PFSK-1 (cell line): ENCODE measurements around the gene ADD3.

ENCODE experiments used
- FOXP2 ChIP-seq: optimal IDR thresholded peaks from 2 replicates; pipeline ENCODE3; 2011; ENCODE audit warnings: borderline replicate concordance, control low read depth, inconsistent platforms; ENCODE audit not compliant: insufficient read depth; ENCODE audit errors: extremely low read length, extremely low read depth
- POLR2AphosphoS5 ChIP-seq: IDR thresholded peaks from 2 replicates; pipeline ENCODE4 v1.6.1; 2012; ENCODE audit warnings: low read depth, mild to moderate bottlenecking, control low read depth, low read length, moderate library complexity
- REST ChIP-seq, 2 experiments: IDR thresholded peaks; 2 replicates each; pipeline versions ENCODE4 v1.6.1 to v1.8.0; 2011 to 2012; ENCODE audit warnings: low read depth in 2 of 2, low read length in 2 of 2, control low read depth in 1 of 2, inconsistent platforms in 1 of 2, mild to moderate bottlenecking in 1 of 2, moderate library complexity in 1 of 2; ENCODE audit not compliant: insufficient read depth in 1 of 2
- SIN3A ChIP-seq: IDR thresholded peaks from 2 replicates; pipeline ENCODE4 v1.6.1; 2012; ENCODE audit warnings: mild to moderate bottlenecking, low read length, moderate library complexity, borderline replicate concordance; ENCODE audit not compliant: insufficient read depth

- TF ChIP-seq REST (IDR thresholded peaks at IDR 0.05; ENCODE audit: insufficient read depth in 1 of 2, low read depth in 2 of 2, low read length in 2 of 2) = no peak
- no peak for TF ChIP-seq FOXP2
- no peak for TF ChIP-seq POLR2AphosphoS5
- no peak for TF ChIP-seq SIN3A
These were observed 98.1 kb downstream of the ADD3 start for GRCh38 chr10:110105873-110106272.
